GM18511 (cell line): ENCODE data around the gene CHMP2A.
"Not testable (repeated sequence)": the region's sequence is repeated elsewhere in the genome, so short reads cannot be mapped to it uniquely, and the experiment has no call there.

Source experiments
- ATAC-seq: cut with Tn5 transposase; IDR thresholded peaks from one replicate; pipeline ENCODE4 v1.9.1; 2021; ENCODE audit warnings: mild to moderate bottlenecking, moderate library complexity; ENCODE audit not compliant: unreplicated experiment

The CHMP2A gene

GRCh38 chr19:58554494-58555368 lies at the start of gene CHMP2A:
TSS of gene CHMP2A (minus strand) at chr19:58555105. CDS start at chr19:58554212, 893 bp downstream.
- ATAC-seq = peak; percentile 37

- no peak for ATAC-seq
These were observed 31.3 kb upstream of the CHMP2A start for GRCh38 chr19:58586133-58586765.

GRCh38 chr19:58585442-58586132 lies 30.7 kb upstream of the CHMP2A start:
- ATAC-seq = no peak

GRCh38 chr19:58584498-58585441 lies 29.9 kb upstream of the CHMP2A start:
- ATAC-seq = no peak

GRCh38 chr19:58582985-58583384 lies 28.1 kb upstream of the CHMP2A start:
- ATAC-seq = no peak

- peak; percentile 44 for ATAC-seq
These were observed 26.6 kb upstream of the CHMP2A start for GRCh38 chr19:58581227-58582141.

GRCh38 chr19:58579473-58580142 lies 24.7 kb upstream of the CHMP2A start:
- no peak for ATAC-seq

GRCh38 chr19:58578012-58578925 lies 23.4 kb upstream of the CHMP2A start:
- no peak for ATAC-seq

- ATAC-seq = not testable (repeated sequence)
These were observed 22.7 kb upstream of the CHMP2A start for GRCh38 chr19:58577581-58577980.

- peak; percentile 45 for ATAC-seq
These were observed 20.5 kb upstream of the CHMP2A start for GRCh38 chr19:58575183-58576041.

- ATAC-seq = no peak
These were observed 18.8 kb upstream of the CHMP2A start for GRCh38 chr19:58573658-58574164.

- peak; percentile 63 for ATAC-seq
These were observed 18.1 kb upstream of the CHMP2A start, which contains the start of gene MZF1 for GRCh38 chr19:58572818-58573657. TSS of gene MZF1 (minus strand) at chr19:58573335. CDS start at chr19:58571389, 1,946 bp downstream.

- ATAC-seq = no peak
These were observed 17.3 kb upstream of the CHMP2A start for GRCh38 chr19:58572026-58572817.

- ATAC-seq = no peak
These were observed 16.7 kb upstream of the CHMP2A start for GRCh38 chr19:58571575-58571947.
